Psoas muscle (tissue), 8 donors: ENCODE measurements around the gene ENPP5. TPM values are rescaled to one million over a fixed set of nuclear protein-coding genes. Genes with fewer than 3 reads are reported as not detected.

Source experiments
- ATAC-seq, 4 donors: fragments of 200-7000 bp; cut with Tn5 transposase; one replicate each; pipeline ENCODE4 v1.9.1; 2020; ENCODE audit warnings: moderate library complexity in 3 of 4, mild to moderate bottlenecking in 2 of 4
- DNase-seq, 2 donors: peaks; one replicate each; pipeline ENCODE4 v3.0.0-alpha.2; 2020
- H3K27ac ChIP-seq: fragments of 200-600 bp; one replicate; pipeline ENCODE4 v1.8.0; 2022
- H3K27me3 ChIP-seq, 3 donors: fragments of 200-600 bp in 1 of 3; one replicate each; pipeline versions ENCODE4 v1.6.1 to v1.8.0; 2013 to 2022; ENCODE audit warnings: low read length in 2 of 3, mild to moderate bottlenecking in 2 of 3, moderate library complexity in 1 of 3; ENCODE audit not compliant: insufficient read depth in 3 of 3
- H3K36me3 ChIP-seq, 2 donors: fragments of 200-600 bp in 1 of 2; one replicate each; pipeline versions ENCODE4 v1.6.1 to v1.8.0; 2013 to 2022; ENCODE audit warnings: low read depth in 1 of 2, mild to moderate bottlenecking in 1 of 2, moderate library complexity in 1 of 2; ENCODE audit not compliant: insufficient read depth in 1 of 2
- H3K4me1 ChIP-seq: fragments of 200-600 bp; one replicate; pipeline ENCODE4 v1.8.0; 2022
- H3K4me3 ChIP-seq: fragments of 200-600 bp; one replicate; pipeline ENCODE4 v1.8.0; 2022; ENCODE audit warnings: mild to moderate bottlenecking
- H3K9me3 ChIP-seq: fragments of 200-600 bp; one replicate; pipeline ENCODE4 v1.8.0; 2022
- WGBS, 3 donors: extraction: QIAGEN DNeasy Blood & Tissue Kit; methylation state at CpG; one replicate each; pipeline versions ENCODE4 v1.1.6 to v1.1.7; 2013; 5-methylcytosine and 5-hydroxymethylcytosine counted together
- intact Hi-C, 2 donors: fragments of 100-400 bp; cut with DNase I; formaldehyde crosslinking; loops; one replicate each; pipeline versions ENCODE4 v1.11.0 to v1.14.2; 2022
- polyA plus RNA-seq, 3 donors: library from polyadenylated mRNA; stranded (reverse); fragments of 200-250 nt; gene quantifications; one replicate each; pipeline ENCODE4 v1.2.3, GENCODE V29; 2013
- total RNA-seq, 4 donors: library from RNA; stranded (reverse); fragmentation: NEBNext Ultra II Directional in 2 of 4; extraction: Animal tissue kit (Norgen Biotek cat#: 25700) in 2 of 4; gene quantifications; one replicate each; pipeline versions ENCODE4 v1.2.1 to v1.2.4, GENCODE V29; 2021 to 2023
- TF ChIP-seq, protein P1 (sequence below): fragments of 200-600 bp; IDR thresholded peaks from one replicate; pipeline ENCODE4 v1.8.0; 2022; ENCODE audit warnings: antibody characterized with exemption
- donor health status: healthy with polysubstance abuse.
- donor health status: DM: no; HTN: no; CAD: no; lungs with moderate emphysema.
- donor health status: Bipolar disorder and iron deficiency.
- donor health status: healthy.
- donor health status: DM: yes; HTN: yes; CAD: no.
- donor health status: DM: no; HTN: no; CAD: no.
- donor health status: DM: no; HTN: no; CAD: no.
- donor health status: DM: yes; HTN: yes; CAD: no.

The ENPP5 gene
- total and polyA plus RNA-seq, 7 donors = 1.8 to 26.8 (median 5.4) TPM

DNA sequence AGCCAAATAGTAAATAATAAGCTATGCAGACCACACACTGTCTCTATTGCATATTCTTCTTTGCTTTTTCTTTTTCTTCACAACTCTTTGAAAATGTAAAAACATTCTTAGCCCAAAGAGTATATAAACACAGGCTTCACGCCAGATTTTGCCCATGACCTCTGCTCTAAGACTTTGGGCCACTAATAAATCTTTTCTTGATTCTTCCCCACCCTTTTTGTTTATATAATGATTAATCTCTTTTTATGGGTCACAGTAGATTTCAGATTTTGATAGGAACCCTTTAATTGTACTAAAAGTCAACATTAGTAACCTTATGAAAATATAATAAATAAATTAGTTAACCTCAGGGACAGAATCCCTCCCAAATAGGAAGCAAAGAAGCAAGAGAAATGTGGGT lies 15.8 kb upstream of the ENPP5 start:
- Histone ChIP-seq H3K36me3 (no peaks in the 10 kb centered on the region), H3K27me3 (no peaks in the 10 kb centered on the region), H3K9me3 (no peaks in the 10 kb centered on the region), H3K4me1 (peaks cover 8% of the 10 kb centered on the region), H3K27ac (no peak overlapping the region), H3K4me3 (no peak overlapping the region)
- intact Hi-C loops = no loop called here
- TF ChIP-seq, protein P1, sequence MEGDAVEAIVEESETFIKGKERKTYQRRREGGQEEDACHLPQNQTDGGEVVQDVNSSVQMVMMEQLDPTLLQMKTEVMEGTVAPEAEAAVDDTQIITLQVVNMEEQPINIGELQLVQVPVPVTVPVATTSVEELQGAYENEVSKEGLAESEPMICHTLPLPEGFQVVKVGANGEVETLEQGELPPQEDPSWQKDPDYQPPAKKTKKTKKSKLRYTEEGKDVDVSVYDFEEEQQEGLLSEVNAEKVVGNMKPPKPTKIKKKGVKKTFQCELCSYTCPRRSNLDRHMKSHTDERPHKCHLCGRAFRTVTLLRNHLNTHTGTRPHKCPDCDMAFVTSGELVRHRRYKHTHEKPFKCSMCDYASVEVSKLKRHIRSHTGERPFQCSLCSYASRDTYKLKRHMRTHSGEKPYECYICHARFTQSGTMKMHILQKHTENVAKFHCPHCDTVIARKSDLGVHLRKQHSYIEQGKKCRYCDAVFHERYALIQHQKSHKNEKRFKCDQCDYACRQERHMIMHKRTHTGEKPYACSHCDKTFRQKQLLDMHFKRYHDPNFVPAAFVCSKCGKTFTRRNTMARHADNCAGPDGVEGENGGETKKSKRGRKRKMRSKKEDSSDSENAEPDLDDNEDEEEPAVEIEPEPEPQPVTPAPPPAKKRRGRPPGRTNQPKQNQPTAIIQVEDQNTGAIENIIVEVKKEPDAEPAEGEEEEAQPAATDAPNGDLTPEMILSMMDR = no peak
- 90 to 98% (median 95%) methylated on average over 1 of the region's 1 CpG for WGBS, 3 donors
- ATAC-seq = no peak
- DNase-seq = no peak

DNA sequence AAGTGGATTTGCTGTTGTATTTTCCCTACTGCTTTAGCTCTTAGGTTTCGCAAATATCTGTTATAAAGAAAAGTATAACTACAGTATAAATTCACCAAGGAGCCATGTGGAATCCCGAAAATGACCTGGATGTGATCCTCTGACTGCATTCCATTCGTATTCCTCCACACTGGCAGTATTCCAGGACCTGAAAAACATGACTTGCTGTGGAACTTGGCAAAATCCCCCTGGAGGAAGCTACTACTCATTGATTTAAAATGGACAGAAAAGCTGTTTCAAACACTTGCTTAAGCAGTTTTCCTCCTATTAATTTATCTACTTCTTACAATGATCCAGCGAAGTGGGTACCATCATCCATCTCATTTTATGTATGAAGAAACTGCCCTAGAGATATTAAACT lies 13.3 kb upstream of the ENPP5 start:
- Histone ChIP-seq H3K4me1 (no peaks in the 10 kb centered on the region), H3K27ac (no peak overlapping the region), H3K27me3 (no peaks in the 10 kb centered on the region), H3K4me3 (no peak overlapping the region), H3K9me3 (no peaks in the 10 kb centered on the region), H3K36me3 (no peaks in the 10 kb centered on the region)
- 36 to 57% (median 42%) methylated on average over 4 of the region's 4 CpGs for WGBS, 3 donors
- ATAC-seq (no peak), DNase-seq (no peak)
- TF ChIP-seq, protein P1 = peak; percentile 6
- intact Hi-C loops = no loop called here

GRCh38 chr6:46175976-46176375 lies 5.2 kb upstream of the ENPP5 start:
- ATAC-seq (peak in 1 of 4 donors; percentile 48), DNase-seq (no peak)
- Histone ChIP-seq H3K27me3 (no peaks in the 10 kb centered on the region), H3K4me3 (no peak overlapping the region), H3K27ac (no peak overlapping the region), H3K9me3 (no peaks in the 10 kb centered on the region), H3K4me1 (peaks cover 23% of the 10 kb centered on the region), H3K36me3 (no peaks in the 10 kb centered on the region)
- TF ChIP-seq, protein P1 = no peak
- WGBS, 3 donors = 33 to 77% (median 44%) methylated on average over 3 of the region's 3 CpGs
- intact Hi-C loops = no loop called here

- no peak overlapping the region for H3K27ac ChIP-seq
- H3K27me3 ChIP-seq = no peaks in the 10 kb centered on the region
- H3K9me3 ChIP-seq = no peaks in the 10 kb centered on the region
- 92 to 94% (median 93%) methylated on average over 4 of the region's 4 CpGs for WGBS, 3 donors
- no peak for DNase-seq
- H3K4me3 ChIP-seq = no peak overlapping the region
- intact Hi-C loops = no loop called here
- H3K4me1 ChIP-seq = peaks cover 23% of the 10 kb centered on the region
- ATAC-seq = no peak
- TF ChIP-seq, protein P1 = no peak
- H3K36me3 ChIP-seq = no peaks in the 10 kb centered on the region
Measured at GRCh38 chr6:46175446-46175845, 4.7 kb upstream of the ENPP5 start.

- Histone ChIP-seq H3K9me3 (no peaks in the 10 kb centered on the region), H3K27ac (no peak overlapping the region), H3K4me1 (peaks cover 27% of the 10 kb centered on the region), H3K27me3 (no peaks in the 10 kb centered on the region), H3K4me3 (no peak overlapping the region), H3K36me3 (no peaks in the 10 kb centered on the region)
- intact Hi-C loops = no loop called here
- 56 to 78% (median 68%) methylated on average over 3 of the region's 3 CpGs for WGBS, 3 donors
- TF ChIP-seq, protein P1 = no peak
- ATAC-seq (no peak), DNase-seq (no peak)
Measured at GRCh38 chr6:46174904-46175303, 4.1 kb upstream of the ENPP5 start.
